DOHH2 (cell line): Measurements from ENCODE around the gene ATP6V0B.

Source experiments
- CTCF ChIP-seq: fragments of 200-600 bp; sonication (generic); IDR thresholded peaks from one replicate; pipeline ENCODE4 v1.5.1; 2014; ENCODE audit warnings: antibody characterized with exemption, mild to moderate bottlenecking, low read depth, low read length; ENCODE audit not compliant: poor library complexity, severe bottlenecking
- EZH2phosphoT487 ChIP-seq: fragments of 200-600 bp; sonication (generic); IDR thresholded peaks from 2 replicates; pipeline ENCODE4 v1.6.1; 2017; ENCODE audit warnings: borderline replicate concordance, mild to moderate bottlenecking, antibody characterized with exemption, low read length, moderate library complexity, mixed read lengths

- TF ChIP-seq CTCF (no peak), EZH2phosphoT487 (no peak)
Measured at GRCh38 chr1:44008259-44008658, 33.5 kb downstream of the ATP6V0B start.
